SH-SY5Y (cell line): ENCODE measurements around the gene HECW1.

ENCODE experiments used
- GATA2 ChIP-seq: IDR thresholded peaks from 2 replicates; pipeline ENCODE4 v1.6.1; 2011; ENCODE audit warnings: mild to moderate bottlenecking, low read depth, low read length
- GATA3 ChIP-seq: IDR thresholded peaks from 2 replicates; pipeline ENCODE4 v1.6.1; 2011; ENCODE audit warnings: low read depth, mild to moderate bottlenecking, low read length, moderate library complexity

- TF ChIP-seq GATA2 = no peak
- TF ChIP-seq GATA3 = no peak
These were observed 394.0 kb downstream of the HECW1 start for GRCh38 chr7:43506460-43506859.
